ENCODE measurements around the gene PEX3. TPM values are rescaled to one million over a fixed set of nuclear protein-coding genes. Genes with fewer than 3 reads are reported as not detected.

The PEX3 gene
- total RNA-seq, 1 experiment from 2014 or later = 16.0 TPM

DNA sequence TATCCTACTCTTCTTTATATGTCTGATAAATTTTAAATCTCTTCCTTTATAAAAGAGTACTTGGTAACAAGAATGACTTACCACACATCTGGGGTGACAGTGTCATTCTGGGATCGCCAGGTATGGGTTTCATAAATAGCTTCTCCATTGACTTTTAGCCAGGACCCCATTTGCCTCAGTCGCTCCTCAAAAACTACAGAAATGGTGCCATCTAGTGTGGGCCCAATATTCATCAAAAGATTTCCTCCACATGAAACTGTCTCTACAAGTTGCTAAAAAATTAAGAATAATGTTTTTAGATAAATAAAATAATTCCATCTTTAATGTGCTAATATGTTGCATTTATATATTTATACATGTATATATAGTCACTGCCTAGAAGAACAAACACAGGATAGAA lies 51.2 kb downstream of the PEX3 start:
- H3K36me3 Mint-ChIP-seq (ENCODE audit: insufficient read depth, unreplicated experiment) = peaks cover 13% of the 10 kb centered on the region
- no peaks in the 10 kb centered on the region for H3K4me1 Mint-ChIP-seq (ENCODE audit: low read depth, unreplicated experiment)
- H3K27me3 Mint-ChIP-seq (ENCODE audit: unreplicated experiment) = no peaks in the 10 kb centered on the region
- intact Hi-C loops (cut with micrococcal nuclease; ENCODE audit: unreplicated experiment) = no loop called here
- no peak for DNase-seq
- H3K9me3 Mint-ChIP-seq (ENCODE audit: low read depth, unreplicated experiment) = peaks cover 7% of the 10 kb centered on the region
- H3K4me3 Mint-ChIP-seq (ENCODE audit: low read depth, unreplicated experiment) = no peak overlapping the region
- H3K27ac Mint-ChIP-seq (ENCODE audit: unreplicated experiment) = no peak overlapping the region
- TF ChIP-seq, protein P1, sequence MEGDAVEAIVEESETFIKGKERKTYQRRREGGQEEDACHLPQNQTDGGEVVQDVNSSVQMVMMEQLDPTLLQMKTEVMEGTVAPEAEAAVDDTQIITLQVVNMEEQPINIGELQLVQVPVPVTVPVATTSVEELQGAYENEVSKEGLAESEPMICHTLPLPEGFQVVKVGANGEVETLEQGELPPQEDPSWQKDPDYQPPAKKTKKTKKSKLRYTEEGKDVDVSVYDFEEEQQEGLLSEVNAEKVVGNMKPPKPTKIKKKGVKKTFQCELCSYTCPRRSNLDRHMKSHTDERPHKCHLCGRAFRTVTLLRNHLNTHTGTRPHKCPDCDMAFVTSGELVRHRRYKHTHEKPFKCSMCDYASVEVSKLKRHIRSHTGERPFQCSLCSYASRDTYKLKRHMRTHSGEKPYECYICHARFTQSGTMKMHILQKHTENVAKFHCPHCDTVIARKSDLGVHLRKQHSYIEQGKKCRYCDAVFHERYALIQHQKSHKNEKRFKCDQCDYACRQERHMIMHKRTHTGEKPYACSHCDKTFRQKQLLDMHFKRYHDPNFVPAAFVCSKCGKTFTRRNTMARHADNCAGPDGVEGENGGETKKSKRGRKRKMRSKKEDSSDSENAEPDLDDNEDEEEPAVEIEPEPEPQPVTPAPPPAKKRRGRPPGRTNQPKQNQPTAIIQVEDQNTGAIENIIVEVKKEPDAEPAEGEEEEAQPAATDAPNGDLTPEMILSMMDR (IDR thresholded peaks at IDR 0.05; ENCODE audit: unreplicated experiment) = no peak
- BruUV-seq (replicated peaks) = no TSS peak
- CTCF ChIA-PET = no interaction called here

GRCh38 chr6:143504369-143504768 lies 53.8 kb downstream of the PEX3 start:
- Mint-ChIP-seq H3K27me3 (ENCODE audit: unreplicated experiment) (no peaks in the 10 kb centered on the region), H3K4me3 (ENCODE audit: low read depth, unreplicated experiment) (no peak overlapping the region), H3K36me3 (ENCODE audit: insufficient read depth, unreplicated experiment) (peaks cover 23% of the 10 kb centered on the region), H3K9me3 (ENCODE audit: low read depth, unreplicated experiment) (no peaks in the 10 kb centered on the region), H3K4me1 (ENCODE audit: low read depth, unreplicated experiment) (peaks cover 16% of the 10 kb centered on the region), H3K27ac (ENCODE audit: unreplicated experiment) (no peak overlapping the region)
- TF ChIP-seq, protein P1 (IDR thresholded peaks at IDR 0.05; ENCODE audit: unreplicated experiment) = no peak
- no peak for DNase-seq
- BruUV-seq (replicated peaks) = no TSS peak
- intact Hi-C loops (cut with micrococcal nuclease; ENCODE audit: unreplicated experiment) = no loop called here
- CTCF ChIA-PET = interaction anchor here (0.6 kb wide), 1 partner anchor 201 kb away, joined by 4 read pairs; no protein-coding TSS in a partner anchor

- Mint-ChIP-seq H3K36me3 (ENCODE audit: insufficient read depth, unreplicated experiment) (peaks cover 24% of the 10 kb centered on the region), H3K27me3 (ENCODE audit: unreplicated experiment) (no peaks in the 10 kb centered on the region), H3K4me3 (ENCODE audit: low read depth, unreplicated experiment) (no peak overlapping the region), H3K27ac (ENCODE audit: unreplicated experiment) (no peak overlapping the region), H3K4me1 (ENCODE audit: low read depth, unreplicated experiment) (peaks cover 17% of the 10 kb centered on the region), H3K9me3 (ENCODE audit: low read depth, unreplicated experiment) (no peaks in the 10 kb centered on the region)
- no peak for DNase-seq
- BruUV-seq (replicated peaks) = no TSS peak
- intact Hi-C loops (cut with micrococcal nuclease; ENCODE audit: unreplicated experiment) = no loop called here
- TF ChIP-seq, protein P1 (IDR thresholded peaks at IDR 0.05; ENCODE audit: unreplicated experiment) = no peak
- CTCF ChIA-PET = no interaction called here
These were observed 54.5 kb downstream of the PEX3 start for GRCh38 chr6:143505111-143505510.

DNA sequence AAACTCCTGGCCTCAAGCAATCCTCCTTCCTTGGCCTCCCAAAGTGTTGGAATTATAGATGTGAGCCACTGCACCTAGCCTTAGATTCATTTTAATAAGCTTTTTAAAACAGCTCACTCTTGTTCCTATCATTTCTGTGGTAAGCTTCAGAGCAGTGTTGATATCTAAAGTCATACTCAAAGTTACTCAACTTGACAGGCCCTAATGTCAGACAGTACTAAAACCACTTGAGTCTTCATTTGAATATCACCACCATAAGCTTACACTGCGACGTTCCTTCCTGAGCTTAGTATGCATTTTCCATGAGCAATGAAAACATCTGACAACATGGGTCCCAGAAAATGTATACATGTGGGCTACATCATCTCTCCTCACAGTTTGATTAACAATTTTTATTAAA lies 54.9 kb downstream of the PEX3 start:
- Mint-ChIP-seq H3K27me3 (ENCODE audit: unreplicated experiment) (no peaks in the 10 kb centered on the region), H3K4me1 (ENCODE audit: low read depth, unreplicated experiment) (peaks cover 17% of the 10 kb centered on the region), H3K4me3 (ENCODE audit: low read depth, unreplicated experiment) (no peak overlapping the region), H3K9me3 (ENCODE audit: low read depth, unreplicated experiment) (no peaks in the 10 kb centered on the region), H3K36me3 (ENCODE audit: insufficient read depth, unreplicated experiment) (peaks cover 24% of the 10 kb centered on the region), H3K27ac (ENCODE audit: unreplicated experiment) (no peak overlapping the region)
- CTCF ChIA-PET = no interaction called here
- no peak for DNase-seq
- intact Hi-C loops (cut with micrococcal nuclease; ENCODE audit: unreplicated experiment) = no loop called here
- no TSS peak for BruUV-seq (replicated peaks)
- TF ChIP-seq, protein P1 (IDR thresholded peaks at IDR 0.05; ENCODE audit: unreplicated experiment) = no peak

Data from Calu3 (cell line).